PC-3 (cell line): ENCODE data around the gene ARHGAP23.

Experiments used
- CTCF ChIP-seq: fragments of 300-600 bp; sonication (generic); conservative IDR thresholded peaks from 2 replicates; pipeline ENCODE4 v1.5.1; 2017; ENCODE audit warnings: antibody characterized with exemption, low read depth, mild to moderate bottlenecking, low read length
- EZH2 ChIP-seq: fragments of 300-600 bp; sonication (generic); IDR thresholded peaks from one replicate; pipeline ENCODE4 v1.6.1; 2017; ENCODE audit warnings: antibody characterized with exemption, mild to moderate bottlenecking, low read length; ENCODE audit not compliant: unreplicated experiment

- TF ChIP-seq CTCF (no peak), EZH2 (no peak)
Measured at GRCh38 chr17:38532451-38532850, 104.2 kb downstream of the ARHGAP23 start.
